Erythroblast (primary cell): ENCODE results near the gene FGF18.

ENCODE experiments used
- DNase-seq, 2 experiments: peaks; one replicate each; lab custom pipeline; 2025; lab: John Stamatoyannopoulos, UW
- GATA1 ChIP-seq: IDR thresholded peaks from 2 replicates; pipeline ENCODE4 v1.6.1; 2011; ENCODE audit warnings: low read depth, mild to moderate bottlenecking, control low read depth, low read length, moderate library complexity
- POLR2A ChIP-seq: IDR thresholded peaks from 2 replicates; pipeline ENCODE4 v1.6.1; 2011; ENCODE audit warnings: mild to moderate bottlenecking, low read length

Gene FGF18

DNA sequence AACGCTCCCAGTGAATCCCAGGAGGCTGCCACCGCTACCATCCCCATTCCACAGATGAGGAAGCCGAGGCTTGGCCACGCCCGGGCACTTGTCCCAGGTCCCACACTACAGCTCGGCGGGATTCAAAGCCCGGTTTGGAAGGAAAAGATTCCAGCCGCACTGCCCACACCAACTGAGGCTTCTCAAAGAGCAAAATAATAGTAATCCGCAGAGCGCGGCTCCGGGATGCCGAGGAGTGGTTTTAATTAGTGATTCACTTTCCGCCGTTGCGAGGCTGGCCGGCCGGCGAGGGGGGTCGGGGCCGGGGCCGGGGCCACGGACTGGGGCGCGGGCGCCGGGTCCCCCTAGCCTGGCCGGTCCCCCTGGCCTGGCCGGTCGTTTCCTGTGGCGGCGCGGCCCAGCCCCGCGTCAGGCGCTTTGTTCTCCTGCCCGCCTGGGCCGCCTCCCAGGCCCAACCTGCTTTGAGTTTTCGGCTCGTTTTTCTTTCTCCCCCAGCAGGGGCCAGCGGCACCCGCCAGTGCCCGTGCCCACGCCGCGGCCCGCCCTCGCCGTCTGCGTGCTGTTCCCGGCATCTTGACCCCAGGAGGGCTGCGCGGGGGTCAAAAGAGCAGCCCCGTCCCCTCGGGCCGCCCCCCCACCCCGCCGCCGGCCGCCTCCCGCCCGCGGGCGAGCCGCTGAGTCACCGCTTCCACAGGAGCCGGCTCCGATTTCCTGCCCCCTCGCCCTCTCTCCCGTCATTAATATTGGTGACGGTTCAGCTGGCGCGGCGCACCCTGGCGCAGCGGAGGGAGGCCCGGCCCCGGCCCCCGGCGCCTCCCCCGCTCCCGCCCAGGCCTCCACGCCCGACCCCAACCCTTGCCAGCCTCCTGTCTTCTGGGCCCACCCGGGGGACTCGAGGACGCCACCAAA lies 31.2 kb downstream of the FGF18 start:
- peak in 1 of 2 experiments; percentile 10 for DNase-seq
- TF ChIP-seq GATA1 (no peak), POLR2A (no peak)

DNA sequence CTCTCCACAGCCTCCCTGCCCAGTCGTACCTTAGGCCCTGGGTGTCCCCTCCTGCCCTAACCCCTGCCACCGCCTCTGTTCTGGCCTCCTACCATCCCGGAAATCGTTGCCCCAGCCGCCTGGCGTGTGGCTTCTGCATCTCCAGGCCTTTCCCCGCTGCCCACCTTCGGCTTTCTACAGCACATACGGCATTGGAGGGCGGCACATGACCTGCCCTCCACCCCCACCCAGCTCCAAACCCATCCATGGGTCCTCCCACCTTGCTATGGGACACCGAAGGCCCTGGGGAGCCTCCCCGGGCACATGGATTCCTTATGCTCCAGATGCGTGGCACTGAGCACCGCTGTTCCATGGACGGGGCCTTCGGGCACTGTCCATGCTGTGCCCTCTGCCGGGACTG lies 32.0 kb downstream of the FGF18 start:
- TF ChIP-seq POLR2A (no peak), GATA1 (no peak)
- DNase-seq, result no peak

- no peak for TF ChIP-seq GATA1
- TF ChIP-seq POLR2A, result no peak
- DNase-seq, result no peak
These were observed 33.7 kb downstream of the FGF18 start for GRCh38 chr5:171453056-171453725.

- no peak for DNase-seq
- TF ChIP-seq POLR2A (no peak), GATA1 (no peak)
These were observed 34.5 kb downstream of the FGF18 start for GRCh38 chr5:171453988-171454387.

- no peak for TF ChIP-seq POLR2A
- TF ChIP-seq GATA1, result no peak
- no peak for DNase-seq
These were observed 35.1 kb downstream of the FGF18 start for GRCh38 chr5:171454549-171454948.

GRCh38 chr5:171455522-171455921 lies 36.1 kb downstream of the FGF18 start:
- no peak for DNase-seq
- TF ChIP-seq POLR2A (no peak), GATA1 (no peak)

- DNase-seq, result no peak
- TF ChIP-seq GATA1, result no peak
- no peak for TF ChIP-seq POLR2A
These were observed 37.9 kb downstream of the FGF18 start for GRCh38 chr5:171457208-171457981.

DNA sequence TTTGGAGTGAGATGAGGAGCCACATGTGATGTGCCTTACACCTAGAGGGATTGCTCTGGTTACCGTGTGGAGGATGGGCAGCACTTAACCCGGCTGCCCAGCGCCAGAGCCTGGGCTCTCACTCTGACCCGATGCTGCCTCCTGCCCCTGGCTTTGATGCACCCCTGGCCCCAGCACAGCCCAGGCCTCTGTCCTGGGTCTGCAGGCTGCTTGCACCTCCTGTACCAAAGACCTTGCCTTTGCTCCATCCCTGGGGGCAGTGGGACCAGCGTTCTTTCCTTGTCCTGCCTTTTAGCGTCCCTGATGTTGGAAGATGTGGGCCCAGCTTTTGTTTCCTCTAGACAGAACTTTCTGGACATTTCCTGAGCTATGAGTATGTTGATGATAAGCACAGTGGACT lies 40.4 kb downstream of the FGF18 start:
- DNase-seq, result no peak
- TF ChIP-seq POLR2A (no peak), GATA1 (no peak)

DNA sequence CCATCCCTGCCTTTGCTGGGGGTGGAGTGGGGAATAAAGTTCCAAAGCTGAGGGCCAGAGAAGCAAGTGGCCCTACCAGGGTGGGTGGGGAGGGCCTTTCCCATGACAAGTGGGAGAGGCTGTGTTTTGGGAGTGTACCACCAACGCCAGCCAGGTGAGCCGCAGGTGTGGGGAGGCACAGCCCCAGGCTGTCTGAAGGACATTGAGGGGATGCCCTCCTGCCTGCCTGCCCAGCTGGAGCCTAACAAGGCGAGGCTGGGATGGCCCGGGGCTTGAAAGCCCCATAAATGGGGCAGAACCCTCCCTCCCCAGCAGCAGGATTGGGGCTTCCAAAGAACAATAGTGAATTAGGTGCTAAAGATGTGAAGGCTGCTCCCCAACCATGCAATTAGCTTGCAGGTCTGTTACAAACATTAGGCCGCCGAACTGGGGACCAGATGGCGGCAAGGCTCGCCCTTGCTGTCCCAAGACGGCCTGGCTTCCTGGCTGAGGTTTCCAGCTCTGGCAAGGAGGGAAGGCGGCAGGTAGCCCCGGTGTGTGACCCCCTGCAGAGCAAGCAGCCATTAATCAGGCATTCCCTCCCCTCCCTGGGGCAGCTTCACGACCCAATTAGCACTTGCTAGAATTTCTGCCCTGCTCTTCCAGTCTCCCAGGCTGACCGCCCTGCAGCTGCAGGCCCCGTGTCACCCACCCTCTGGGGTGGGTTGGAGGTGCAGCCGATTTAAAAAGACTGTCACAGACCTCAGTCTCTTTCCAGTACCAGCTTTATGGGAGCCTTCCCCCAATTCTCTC lies 42.9 kb downstream of the FGF18 start:
- TF ChIP-seq GATA1 (no peak), POLR2A (no peak)
- DNase-seq, result no peak

DNA sequence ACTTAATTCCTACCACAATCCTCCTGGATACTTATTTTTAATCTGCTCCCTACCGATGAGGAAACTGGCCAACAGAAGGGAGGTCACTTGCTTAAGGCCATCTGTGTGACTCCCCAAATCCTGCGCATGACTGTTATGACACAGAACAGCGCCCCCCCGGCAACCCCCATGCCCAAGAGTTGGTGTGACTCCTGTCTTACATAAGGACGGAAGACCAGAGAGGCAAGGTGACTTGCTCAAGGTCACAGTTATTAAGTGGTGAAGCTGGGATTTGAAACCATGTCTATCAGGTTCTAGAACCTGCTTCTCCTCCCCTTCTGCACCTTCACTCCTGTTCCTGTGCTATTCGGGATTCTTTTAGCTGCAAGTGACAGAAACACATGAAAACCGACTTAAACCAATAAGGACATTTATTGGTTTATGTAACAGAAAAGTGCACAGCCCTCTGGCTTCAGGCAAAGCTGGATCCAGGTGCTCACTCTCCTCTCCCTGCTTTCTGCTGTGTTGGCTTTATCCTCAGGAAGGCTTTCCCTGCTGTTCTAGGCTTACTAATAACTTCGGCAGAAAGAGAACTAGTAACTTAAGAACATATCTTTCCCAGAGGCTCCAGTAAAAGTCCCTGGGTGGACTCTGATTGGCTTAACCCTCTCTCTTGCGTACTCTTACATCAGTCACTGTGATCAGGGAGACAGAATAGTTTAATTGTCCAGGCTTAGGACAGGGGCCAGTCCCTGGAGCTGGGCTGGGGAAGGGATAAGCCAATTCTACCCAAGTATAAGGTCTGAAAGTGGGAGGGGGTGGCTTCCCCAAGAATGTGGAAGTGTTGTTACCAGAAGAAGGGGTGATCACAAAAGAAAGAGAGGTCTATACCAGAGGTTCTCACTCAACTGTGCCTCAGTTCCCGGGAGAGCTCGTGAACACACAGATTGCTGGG lies 43.7 kb downstream of the FGF18 start:
- TF ChIP-seq GATA1 (no peak), POLR2A (no peak)

GRCh38 chr5:171463862-171464229 lies 44.4 kb downstream of the FGF18 start:
- no peak for TF ChIP-seq GATA1
- DNase-seq, result no peak

More for the DNA sequence above, 43.7 kb downstream of the FGF18 start:
- DNase-seq, result peak; percentile 10 to 62

- TF ChIP-seq GATA1, result no peak
- TF ChIP-seq POLR2A, result no peak
- no peak for DNase-seq
These were observed 45.4 kb downstream of the FGF18 start for GRCh38 chr5:171464829-171465228.

- DNase-seq, result no peak
- no peak for TF ChIP-seq POLR2A
- no peak for TF ChIP-seq GATA1
These were observed 47.7 kb downstream of the FGF18 start for GRCh38 chr5:171467107-171467506.
